ENCODE data around the gene PIPOX. TPM values are rescaled to one million over a fixed set of nuclear protein-coding genes. Genes with fewer than 3 reads are reported as not detected.

Gene PIPOX
- polyA plus RNA-seq, 3 donors: 0.30 to 0.56 TPM; not detected in 1

DNA sequence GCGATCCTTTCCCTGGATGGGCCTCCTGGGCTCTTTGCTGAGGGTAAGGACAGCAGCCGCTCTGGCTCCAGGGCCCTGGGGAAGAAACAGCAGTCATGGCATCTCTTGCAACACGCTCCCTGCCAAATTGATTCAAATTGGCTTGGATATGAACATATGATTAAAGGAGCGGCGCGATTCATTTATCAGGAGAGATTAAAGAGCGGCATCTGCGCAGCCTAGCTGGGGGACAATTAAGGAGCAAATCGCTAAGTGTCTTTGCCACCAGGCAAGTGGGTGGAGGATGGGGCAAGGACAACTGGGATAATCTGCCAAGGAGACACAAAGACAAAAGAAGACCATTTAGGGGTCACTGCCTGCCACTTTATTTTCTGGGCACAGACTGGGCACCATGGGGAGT lies 27.8 kb downstream of the PIPOX start:
- no peak overlapping the region for H3K4me3 ChIP-seq (replicated peaks in 1 of 3; ENCODE audit: low read depth in 2 of 3, low read length in 3 of 3)
- no peak overlapping the region for H2AFZ ChIP-seq (ENCODE audit: insufficient read depth, low read depth, low read length, poor library complexity, severe bottlenecking)
- no peak for DNase-seq
- Mint-ChIP-seq H3K27ac (no peak overlapping the region), H3K4me1 (no peaks in the 10 kb centered on the region), H3K27me3 (ENCODE audit: low read depth in 3 of 3) (peaks cover 2 to 3% (median 2%) of the 10 kb centered on the region in 3 donors), H3K9me3 (no peaks in the 10 kb centered on the region), H3K4me3 (no peak overlapping the region), H3K36me3 (peaks cover 11 to 20% of the 10 kb centered on the region in 2 donors)
- TF ChIP-seq, protein P1, sequence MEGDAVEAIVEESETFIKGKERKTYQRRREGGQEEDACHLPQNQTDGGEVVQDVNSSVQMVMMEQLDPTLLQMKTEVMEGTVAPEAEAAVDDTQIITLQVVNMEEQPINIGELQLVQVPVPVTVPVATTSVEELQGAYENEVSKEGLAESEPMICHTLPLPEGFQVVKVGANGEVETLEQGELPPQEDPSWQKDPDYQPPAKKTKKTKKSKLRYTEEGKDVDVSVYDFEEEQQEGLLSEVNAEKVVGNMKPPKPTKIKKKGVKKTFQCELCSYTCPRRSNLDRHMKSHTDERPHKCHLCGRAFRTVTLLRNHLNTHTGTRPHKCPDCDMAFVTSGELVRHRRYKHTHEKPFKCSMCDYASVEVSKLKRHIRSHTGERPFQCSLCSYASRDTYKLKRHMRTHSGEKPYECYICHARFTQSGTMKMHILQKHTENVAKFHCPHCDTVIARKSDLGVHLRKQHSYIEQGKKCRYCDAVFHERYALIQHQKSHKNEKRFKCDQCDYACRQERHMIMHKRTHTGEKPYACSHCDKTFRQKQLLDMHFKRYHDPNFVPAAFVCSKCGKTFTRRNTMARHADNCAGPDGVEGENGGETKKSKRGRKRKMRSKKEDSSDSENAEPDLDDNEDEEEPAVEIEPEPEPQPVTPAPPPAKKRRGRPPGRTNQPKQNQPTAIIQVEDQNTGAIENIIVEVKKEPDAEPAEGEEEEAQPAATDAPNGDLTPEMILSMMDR (IDR thresholded peaks at IDR 0.05): no peak
- H3K27ac ChIP-seq (ENCODE audit: low read depth in 1 of 2, low read length in 2 of 2): no peak overlapping the region
- H3K4me1 ChIP-seq (ENCODE audit: control insufficient read depth in 1 of 2, insufficient read depth in 2 of 2, low read length in 2 of 2): no peaks in the 10 kb centered on the region
- H3K79me2 ChIP-seq (ENCODE audit: insufficient read depth, low read length): no peaks in the 10 kb centered on the region
- intact Hi-C loops (cut with micrococcal nuclease): no loop called here
- no peak overlapping the region for H3K9ac ChIP-seq (ENCODE audit: insufficient read depth, low read length, poor library complexity, severe bottlenecking)
- no peak overlapping the region for H3K4me2 ChIP-seq (replicated peaks; ENCODE audit: extremely low read depth, low read length, poor library complexity, severe bottlenecking)
- H3K9me3 ChIP-seq (replicated peaks in 1 of 2; ENCODE audit: control insufficient read depth in 1 of 2, insufficient read depth in 1 of 2, low read length in 2 of 2): no peaks in the 10 kb centered on the region
- 96% methylated on average over 8 of the region's 9 CpGs for WGBS (ENCODE audit: insufficient coverage)
- H3K36me3 ChIP-seq (replicated peaks in 1 of 2; ENCODE audit: control insufficient read depth in 1 of 2, insufficient read depth in 2 of 2, low read length in 2 of 2): peaks cover 2 to 9% of the 10 kb centered on the region in 2 donors
- no peaks in the 10 kb centered on the region for H3K27me3 ChIP-seq (ENCODE audit: control insufficient read depth in 2 of 2, insufficient read depth in 2 of 2, low read length in 2 of 2)
- H4K20me1 ChIP-seq (ENCODE audit: insufficient read depth, low read length): no peaks in the 10 kb centered on the region

DNA sequence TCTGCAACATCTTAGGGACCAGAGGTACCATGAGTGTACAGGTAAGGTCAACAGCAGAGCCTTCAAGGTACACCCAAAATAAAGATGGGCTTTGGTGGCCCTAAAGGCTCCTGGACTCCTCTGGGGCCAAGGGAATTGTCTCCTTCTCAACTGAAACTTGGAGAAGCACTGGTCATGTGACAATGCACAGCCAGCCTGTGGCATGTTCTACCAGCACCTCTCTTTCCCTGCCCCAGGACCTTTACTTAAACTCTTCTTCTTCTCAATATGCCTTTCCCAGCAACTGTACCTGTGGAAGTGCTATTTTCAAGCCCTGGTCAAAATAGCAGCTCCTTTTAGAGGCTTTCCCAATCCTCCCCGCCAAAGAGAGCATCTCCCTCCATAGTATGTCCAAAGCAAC lies 28.4 kb downstream of the PIPOX start:
- no peaks in the 10 kb centered on the region for H3K79me2 ChIP-seq (ENCODE audit: insufficient read depth, low read length)
- H4K20me1 ChIP-seq (ENCODE audit: insufficient read depth, low read length): no peaks in the 10 kb centered on the region
- Mint-ChIP-seq H3K27me3 (ENCODE audit: low read depth in 3 of 3) (peaks cover 2 to 3% (median 2%) of the 10 kb centered on the region in 3 donors), H3K4me1 (no peaks in the 10 kb centered on the region), H3K27ac (no peak overlapping the region), H3K4me3 (no peak overlapping the region), H3K36me3 (peaks cover 16 to 25% of the 10 kb centered on the region in 2 donors), H3K9me3 (no peaks in the 10 kb centered on the region)
- no peak for DNase-seq
- H3K36me3 ChIP-seq (replicated peaks in 1 of 2; ENCODE audit: control insufficient read depth in 1 of 2, insufficient read depth in 2 of 2, low read length in 2 of 2): peaks cover 2 to 14% of the 10 kb centered on the region in 2 donors
- no peak overlapping the region for H3K27ac ChIP-seq (ENCODE audit: low read depth in 1 of 2, low read length in 2 of 2)
- no peak overlapping the region for H2AFZ ChIP-seq (ENCODE audit: insufficient read depth, low read depth, low read length, poor library complexity, severe bottlenecking)
- WGBS (ENCODE audit: insufficient coverage): no CpG with 5 or more reads among the region's 1 CpG
- TF ChIP-seq, protein P1 (IDR thresholded peaks at IDR 0.05): no peak
- H3K4me1 ChIP-seq (ENCODE audit: control insufficient read depth in 1 of 2, insufficient read depth in 2 of 2, low read length in 2 of 2): no peaks in the 10 kb centered on the region
- no peak overlapping the region for H3K4me3 ChIP-seq (replicated peaks in 1 of 3; ENCODE audit: low read depth in 2 of 3, low read length in 3 of 3)
- H3K27me3 ChIP-seq (ENCODE audit: control insufficient read depth in 2 of 2, insufficient read depth in 2 of 2, low read length in 2 of 2): no peaks in the 10 kb centered on the region
- no peak overlapping the region for H3K9ac ChIP-seq (ENCODE audit: insufficient read depth, low read length, poor library complexity, severe bottlenecking)
- no peak overlapping the region for H3K4me2 ChIP-seq (replicated peaks; ENCODE audit: extremely low read depth, low read length, poor library complexity, severe bottlenecking)
- intact Hi-C loops (cut with micrococcal nuclease): no loop called here
- H3K9me3 ChIP-seq (replicated peaks in 1 of 2; ENCODE audit: control insufficient read depth in 1 of 2, insufficient read depth in 1 of 2, low read length in 2 of 2): no peaks in the 10 kb centered on the region

All from CD14-positive monocyte (primary cell).